Hematopoietic multipotent progenitor cell treated with erythropoietin and hydrocortisone succinate and interleukin-3 and kit ligand, for 17 days (in vitro differentiated cells): ENCODE measurements around the gene LMBR1L.

ENCODE experiments used
- DNase-seq: peaks from one replicate; pipeline ENCODE4 v3.0.0-alpha.2; 2015; ENCODE audit warnings: low spot score

LMBR1L gene

DNA sequence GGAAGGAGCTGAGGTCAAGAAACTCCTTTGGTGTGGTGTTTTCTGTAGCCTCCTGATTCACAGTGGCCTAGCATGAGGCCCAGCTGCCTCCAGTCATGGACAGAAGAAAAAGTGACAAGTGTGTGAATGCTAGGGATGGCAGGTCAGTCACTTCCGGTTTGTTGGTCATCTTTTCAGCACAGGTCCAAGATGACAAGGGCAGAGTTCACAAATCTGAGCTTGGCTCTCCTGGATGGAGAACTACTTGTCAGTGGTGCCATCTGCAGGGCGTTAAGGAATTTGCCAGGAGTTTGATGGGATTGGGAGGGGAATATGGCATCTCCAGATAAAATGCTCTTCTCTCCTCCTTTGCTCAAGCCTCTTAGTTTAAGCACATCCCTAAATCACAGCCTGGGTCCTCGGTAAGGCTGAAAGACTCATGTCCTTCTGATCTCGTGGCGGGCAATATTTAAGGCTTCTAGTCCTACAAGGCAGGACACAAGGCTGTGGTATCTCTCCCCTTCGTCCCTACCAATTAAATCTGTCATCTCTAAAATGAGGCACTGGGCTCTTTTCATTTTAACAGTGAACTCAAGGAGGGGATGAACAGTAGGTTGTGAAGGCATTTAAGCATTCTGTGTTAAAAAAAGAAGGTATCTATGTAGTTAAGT lies 10.5 kb upstream of the LMBR1L start:
- DNase-seq: peak; percentile 32

- DNase-seq: no peak
Observed at GRCh38 chr12:49111206-49111605, 559 bp upstream of the LMBR1L start.

DNA sequence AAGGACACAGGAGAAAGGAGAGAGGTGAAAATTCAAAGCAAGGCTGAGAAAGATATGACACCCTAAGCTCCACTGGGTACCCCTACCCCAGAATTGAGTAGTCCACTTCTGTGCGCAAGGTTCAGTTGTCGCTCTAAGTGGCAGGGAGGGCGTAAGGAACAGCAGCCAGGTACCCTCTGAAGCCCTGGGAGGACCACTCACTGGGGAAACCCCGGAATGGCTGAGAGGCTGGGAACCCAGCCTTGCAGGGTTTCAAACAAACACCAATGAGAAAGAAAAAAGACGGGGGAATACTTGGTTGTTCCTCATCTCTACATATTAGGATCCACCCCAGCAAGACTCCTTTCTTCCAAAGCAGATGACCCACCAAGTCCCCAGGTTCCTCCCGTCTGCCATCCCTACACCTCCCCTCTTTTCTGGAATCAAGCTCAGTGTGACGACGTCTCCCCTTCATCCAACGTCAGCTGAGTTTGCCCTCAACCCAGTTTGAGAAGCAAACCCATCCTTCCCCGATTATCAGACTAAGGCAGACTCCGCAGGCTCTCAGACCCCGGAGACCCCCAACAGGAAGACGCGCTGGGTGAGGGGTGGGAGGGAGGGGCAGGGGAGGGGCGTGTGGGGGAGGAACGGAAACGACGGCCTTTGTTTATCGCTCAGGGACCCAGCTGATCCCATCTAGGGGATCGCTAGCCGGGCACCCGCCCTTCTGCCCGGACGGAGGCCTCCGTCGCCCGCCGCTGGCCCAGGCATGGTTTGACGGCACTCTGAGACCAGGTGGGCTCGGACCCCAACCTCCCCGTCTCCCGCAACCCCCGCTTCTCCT lies 795 bp downstream of the LMBR1L start:
- peak; percentile 25 for DNase-seq

DNA sequence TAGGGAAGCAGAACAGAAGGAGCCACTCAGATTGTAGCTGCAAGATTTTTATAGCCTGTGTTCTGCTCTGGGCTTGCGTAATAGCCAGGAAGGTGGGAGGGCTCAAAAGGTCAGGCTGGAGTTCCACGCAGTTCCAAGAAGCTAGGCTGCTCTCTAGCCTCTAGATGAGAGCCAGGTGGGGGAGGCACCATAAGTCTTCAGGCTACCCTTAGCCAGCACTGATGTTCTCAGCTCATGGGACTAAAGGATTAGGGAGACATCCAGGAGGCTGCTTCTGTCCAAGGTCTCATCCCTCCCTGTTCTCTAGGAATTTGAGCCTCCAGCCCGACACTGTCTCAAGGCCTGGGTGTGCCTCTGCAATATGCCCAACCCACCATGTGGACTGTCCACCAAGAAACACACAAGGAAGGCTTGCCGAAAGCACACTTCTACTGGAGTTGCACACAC lies 1.7 kb downstream of the LMBR1L start:
- no peak for DNase-seq

GRCh38 chr12:49105504-49106084 lies 5.1 kb downstream of the LMBR1L start:
- no peak for DNase-seq

DNA sequence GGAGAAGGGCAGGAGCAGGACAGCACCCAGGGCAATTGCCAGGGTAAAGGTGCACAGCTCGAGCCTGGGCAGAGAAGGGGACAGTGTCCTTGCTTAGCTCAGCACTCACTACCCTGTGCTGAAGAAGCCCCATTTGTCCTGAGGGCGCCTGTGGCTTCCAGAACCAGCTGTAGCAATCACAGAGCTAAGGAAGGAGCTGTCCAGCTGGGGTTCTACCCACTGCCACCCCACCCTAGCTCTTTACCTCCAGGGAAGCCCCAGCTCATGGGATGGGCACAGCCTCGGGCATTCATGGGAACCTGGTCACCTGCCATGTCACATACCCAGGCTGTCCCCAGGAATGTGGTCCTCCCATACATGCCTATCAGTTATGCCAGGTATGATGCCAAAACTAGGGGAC lies 5.8 kb downstream of the LMBR1L start:
- no peak for DNase-seq

- DNase-seq: no peak
Observed at GRCh38 chr12:49100380-49100779, 10.3 kb downstream of the LMBR1L start.

GRCh38 chr12:49098703-49099102 lies 11.9 kb downstream of the LMBR1L start:
- no peak for DNase-seq

DNA sequence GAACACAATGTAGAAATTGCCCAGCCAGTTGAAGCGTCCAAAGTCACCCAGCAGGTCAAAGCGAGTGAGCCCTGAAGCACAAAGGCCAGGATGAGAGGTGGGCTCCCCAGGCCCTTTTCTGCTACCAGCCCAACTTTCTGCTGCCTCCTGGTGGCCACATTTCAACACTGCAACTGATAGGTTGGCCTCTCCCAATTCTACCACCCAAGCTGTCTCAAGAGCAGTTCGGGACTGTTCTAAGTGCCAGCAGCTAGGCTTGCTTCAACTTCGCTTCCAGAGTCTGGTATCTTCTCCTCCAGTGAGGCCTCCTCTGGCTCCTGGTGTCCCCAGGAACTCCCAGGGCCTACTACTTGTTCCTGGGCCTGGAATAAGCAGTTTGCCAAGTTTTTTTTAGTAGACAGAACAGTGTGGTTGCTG lies 12.6 kb downstream of the LMBR1L start:
- DNase-seq: peak; percentile 73

GRCh38 chr12:49097381-49097780 lies 13.3 kb downstream of the LMBR1L start:
- DNase-seq: no peak

GRCh38 chr12:49094975-49095365 lies 15.7 kb downstream of the LMBR1L start:
- no peak for DNase-seq

- no peak for DNase-seq
Observed at GRCh38 chr12:49094160-49094974, 16.3 kb downstream of the LMBR1L start, which contains the start of gene DHH. Gene DHH, minus strand, starts transcription at chr12:49094801. Its CDS starts 289 bp downstream, at chr12:49094512.

GRCh38 chr12:49093792-49094159 lies 16.9 kb downstream of the LMBR1L start:
- DNase-seq: no peak

DNA sequence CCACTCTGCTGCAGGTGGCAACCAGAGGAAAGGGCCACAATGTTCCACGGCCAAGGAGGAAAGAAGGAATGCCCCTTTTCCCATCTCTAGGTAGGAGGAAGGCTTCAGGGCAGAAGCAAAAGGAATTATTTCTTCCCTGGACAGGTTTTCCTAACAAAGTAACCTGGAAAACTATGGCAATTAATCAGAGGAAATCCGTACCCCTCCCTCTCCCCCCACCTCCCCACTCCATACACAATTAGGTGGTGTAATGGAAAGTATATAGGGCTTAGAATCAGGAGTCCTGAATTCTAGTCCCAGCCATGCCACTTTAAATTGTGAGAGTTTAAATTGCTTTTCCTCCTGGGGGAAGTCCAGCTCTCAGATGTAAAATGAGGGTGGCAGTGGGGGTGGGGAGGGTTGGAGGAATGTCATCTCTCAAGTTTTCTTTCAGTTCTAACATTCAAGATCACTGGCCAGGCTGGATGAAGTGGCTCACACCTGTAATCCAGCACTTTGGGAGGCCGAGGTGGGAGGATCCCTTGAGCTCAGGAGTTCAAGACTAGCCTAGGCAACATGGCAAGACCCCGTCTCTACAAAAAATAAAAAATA lies 17.7 kb downstream of the LMBR1L start:
- no peak for DNase-seq

DNA sequence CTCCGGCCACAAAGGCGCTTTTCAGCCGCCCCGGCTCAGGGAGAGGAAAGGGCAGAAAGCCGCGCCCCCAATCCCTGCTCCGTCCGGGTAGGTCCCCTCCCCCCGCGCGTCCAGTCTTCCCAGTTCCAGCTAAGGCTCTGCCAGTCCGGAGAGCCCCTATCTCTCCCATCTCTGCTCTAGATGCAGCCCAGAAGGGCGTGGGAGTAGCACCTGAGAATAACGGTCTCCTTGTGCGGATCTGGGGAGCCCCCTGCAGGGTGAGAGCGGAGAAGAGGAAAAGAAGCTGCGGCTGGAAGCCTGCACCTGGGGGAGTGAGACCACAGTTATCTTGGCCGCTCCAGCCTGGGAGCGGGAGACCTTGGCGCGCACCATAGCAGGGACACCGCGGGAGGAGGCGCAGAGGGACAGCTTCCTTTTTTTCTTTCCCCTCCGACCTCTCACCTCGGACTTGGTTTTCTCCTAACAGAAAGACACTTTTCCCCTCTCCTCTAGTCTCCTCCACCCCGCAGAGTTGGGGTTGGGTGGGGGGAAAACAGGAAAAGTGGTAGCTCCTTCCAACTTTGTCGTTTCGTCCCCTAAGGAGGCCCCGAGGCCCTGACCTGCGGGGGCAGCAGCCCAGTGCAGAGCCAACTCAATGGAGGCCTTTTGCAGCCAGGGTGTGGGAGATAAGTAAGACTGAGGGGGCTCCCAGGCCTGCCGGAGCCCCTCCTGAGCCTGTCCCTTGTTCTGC lies 18.4 kb downstream of the LMBR1L start:
- peak; percentile 53 for DNase-seq

DNA sequence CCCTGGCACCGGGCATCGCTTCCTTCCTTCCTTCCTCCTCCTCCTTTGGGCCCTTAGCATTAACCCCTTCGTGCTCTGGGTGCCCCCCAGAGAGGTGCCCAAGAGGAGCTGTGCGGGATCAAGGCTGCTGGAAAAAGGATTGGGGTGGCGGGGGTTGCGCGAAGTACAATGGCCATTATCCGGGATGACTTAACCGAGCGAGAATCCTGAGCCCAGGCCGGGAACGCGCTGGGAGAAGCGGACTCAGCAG lies 18.9 kb downstream of the LMBR1L start:
- no peak for DNase-seq

GRCh38 chr12:49091056-49091835 lies 19.4 kb downstream of the LMBR1L start:
- DNase-seq: no peak

- DNase-seq: no peak
Observed at GRCh38 chr12:49089821-49090773, 20.6 kb downstream of the LMBR1L start.

DNA sequence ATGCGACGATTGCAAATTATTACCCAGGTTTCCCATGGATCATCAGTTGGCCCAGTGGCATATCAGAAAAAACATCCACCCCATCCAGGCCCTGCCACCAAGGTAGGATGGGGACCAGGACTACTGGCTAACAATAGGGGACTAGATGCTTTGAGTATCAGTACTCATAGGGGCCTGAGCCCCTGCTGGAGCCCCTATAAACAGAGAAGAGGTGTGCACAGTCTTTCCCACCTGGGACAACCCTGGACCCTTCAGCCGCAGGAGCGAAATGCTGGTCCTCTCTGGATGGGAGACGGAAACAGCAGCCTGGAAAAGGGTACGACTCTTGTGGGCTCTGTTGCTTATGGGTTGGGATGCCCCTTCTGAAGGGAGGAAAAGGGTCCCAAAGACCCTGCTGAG lies 21.7 kb downstream of the LMBR1L start:
- no peak for DNase-seq
